ENCODE data around the gene CBL.

The CBL gene

DNA sequence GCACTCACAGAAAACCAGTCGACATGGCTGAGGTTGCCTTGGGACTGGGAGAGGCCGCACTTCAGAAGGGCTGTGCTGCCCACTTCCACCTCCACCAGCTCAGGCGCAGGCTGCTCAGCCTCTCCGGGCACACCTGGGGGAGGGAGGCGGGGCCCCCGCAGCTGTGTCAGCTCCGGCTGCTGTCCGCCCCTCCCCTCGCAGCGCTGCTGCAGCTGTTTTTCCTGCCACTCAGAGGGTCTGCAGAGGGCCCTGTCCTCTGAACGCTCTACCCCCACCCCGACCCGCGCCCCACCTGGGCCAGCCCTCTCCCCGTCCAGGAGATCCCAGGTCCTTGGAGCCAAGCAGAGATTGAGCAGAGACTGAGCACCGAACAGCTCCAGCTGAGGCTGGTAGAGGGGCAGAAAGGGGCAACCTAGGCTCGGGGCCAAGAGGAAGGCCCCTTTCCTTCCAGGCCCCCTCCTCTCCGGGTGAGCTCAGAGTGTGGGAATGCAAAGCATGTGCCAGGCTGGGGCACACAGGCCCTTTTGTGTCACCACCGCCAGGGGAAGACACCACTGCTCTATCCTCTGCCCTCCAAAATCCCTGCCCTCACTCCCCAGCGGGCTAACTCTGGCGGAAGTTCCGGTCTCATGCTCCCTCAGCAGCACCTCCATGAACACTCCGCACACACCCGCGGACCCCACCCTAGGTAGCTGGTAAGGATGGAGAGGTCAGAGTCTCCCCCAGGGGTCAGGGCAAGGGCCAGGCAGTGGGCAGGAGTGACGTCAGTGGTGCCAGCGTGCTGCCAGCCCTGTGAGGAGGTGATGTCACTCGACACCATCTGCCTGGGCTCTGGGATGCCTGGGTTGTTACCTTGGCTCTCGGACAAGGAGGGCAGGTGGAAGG is 109.2 kb downstream of the CBL start:
- peak; percentile 64 to 69 for DNase-seq

DNA sequence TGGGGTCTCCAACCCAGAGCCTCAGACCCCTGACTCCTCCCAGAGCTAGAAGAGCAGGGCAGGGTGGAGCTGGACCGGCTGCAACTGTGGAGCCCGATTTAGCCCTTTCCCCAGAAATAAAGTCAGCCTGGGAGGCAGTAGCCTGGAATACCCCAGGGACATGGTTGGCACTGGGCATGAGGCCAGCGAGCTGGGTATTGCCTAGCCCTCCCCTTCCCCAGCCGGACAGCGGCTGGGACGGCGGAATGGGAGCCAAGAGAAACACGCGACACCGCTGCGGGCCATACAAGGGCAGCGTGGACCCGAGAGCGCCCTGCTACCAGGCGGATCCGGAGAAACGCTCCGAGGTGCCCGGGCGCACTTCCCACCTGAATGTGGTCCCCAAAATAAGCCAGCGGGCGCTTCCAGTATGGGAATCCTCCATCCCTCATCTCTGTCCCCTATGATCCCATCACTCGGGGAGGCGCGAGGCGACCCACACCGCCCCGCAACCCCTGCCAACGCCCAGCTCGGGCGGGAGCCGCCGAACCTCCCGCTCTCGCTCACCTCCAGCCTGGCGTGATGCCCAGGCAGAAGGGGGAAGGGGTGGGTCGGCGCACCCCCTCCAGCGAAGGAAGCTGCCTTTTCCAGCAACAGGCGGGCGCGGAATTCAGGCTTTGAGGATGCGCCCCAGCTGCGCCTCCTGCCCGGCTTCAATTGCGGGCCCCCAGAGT is 110.0 kb downstream of the CBL start:
- DNase-seq, result no peak

DNA sequence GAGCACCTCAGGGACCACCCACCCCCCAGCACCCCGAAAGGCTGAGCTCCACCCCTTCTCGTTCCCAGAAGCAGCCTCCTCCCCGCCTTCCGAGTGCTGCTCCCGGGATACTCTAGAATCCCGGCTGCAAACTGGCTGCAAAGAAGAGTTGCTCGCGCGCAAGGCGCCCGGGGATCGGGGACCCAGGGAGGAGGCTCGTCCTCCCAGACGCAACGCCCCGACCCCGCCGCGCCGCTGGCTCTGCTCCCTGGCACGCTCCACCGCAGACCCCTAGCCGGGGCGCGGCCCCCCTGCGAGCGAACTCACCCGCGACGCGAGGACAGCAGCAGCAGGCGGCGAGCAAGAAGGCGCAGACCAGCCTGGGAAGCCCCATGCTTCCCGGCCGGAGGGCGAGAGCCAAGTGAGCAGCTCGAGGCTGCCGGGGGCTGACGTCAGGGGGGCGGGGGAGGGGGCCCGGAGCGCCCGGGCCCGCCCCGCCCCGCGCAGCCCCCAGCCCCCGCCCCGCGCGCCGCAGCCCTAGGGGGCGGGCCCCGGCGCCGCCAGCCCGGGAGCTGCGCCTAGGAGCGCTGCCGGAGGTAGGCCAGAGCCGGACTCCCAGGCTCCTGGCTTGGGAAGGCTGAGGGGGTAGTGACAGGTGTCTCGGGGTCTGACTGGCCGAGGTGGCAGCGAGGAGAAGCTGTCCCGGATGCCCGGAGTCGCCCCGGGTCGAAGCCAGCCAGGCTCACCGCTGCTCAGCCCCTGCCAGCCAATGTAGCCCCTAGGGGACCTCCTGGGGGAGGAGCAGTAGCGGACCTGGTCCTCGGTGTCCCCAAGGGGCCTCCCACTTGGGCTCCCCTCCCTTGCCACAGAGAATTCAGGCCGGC is 110.8 kb downstream of the CBL start, which contains the start of gene MCAM:
Gene MCAM, minus strand, starts transcription at position 402 of the 863 bp plus-strand sequence. Its CDS starts 29 bp downstream, at position 373.
- DNase-seq, result no peak

DNA sequence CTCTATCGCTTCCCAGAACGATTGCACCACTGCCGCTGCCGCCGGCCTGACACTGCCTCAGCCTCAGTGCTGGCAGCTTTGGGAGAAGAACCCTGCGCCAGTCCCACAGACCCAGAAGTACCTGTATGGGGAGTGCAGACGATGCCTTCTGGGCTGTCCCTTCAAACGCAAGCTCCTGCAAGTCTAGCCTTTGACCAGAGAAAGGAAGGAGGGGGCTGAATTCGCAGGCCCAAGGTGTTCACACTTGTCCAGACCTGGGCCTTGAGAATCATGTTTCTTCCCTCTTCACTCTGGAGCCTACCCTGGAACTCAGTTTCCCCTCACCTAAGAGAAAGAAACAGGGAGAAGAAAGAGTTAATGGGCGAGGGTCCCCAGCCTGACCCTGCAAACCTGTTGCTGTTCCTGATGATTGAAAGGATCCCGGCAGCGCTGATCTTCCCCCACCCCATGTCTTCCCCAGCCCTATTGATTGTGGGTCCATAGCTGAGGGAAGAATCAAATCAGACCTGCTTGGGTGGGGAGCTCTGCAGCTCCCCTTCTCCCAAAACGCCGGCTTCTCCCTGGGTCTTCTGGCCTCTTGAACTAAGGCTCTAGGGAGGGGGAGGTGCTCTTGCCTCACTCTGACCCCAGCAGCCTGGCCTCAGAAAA is 111.6 kb downstream of the CBL start:
- no peak for DNase-seq

DNA sequence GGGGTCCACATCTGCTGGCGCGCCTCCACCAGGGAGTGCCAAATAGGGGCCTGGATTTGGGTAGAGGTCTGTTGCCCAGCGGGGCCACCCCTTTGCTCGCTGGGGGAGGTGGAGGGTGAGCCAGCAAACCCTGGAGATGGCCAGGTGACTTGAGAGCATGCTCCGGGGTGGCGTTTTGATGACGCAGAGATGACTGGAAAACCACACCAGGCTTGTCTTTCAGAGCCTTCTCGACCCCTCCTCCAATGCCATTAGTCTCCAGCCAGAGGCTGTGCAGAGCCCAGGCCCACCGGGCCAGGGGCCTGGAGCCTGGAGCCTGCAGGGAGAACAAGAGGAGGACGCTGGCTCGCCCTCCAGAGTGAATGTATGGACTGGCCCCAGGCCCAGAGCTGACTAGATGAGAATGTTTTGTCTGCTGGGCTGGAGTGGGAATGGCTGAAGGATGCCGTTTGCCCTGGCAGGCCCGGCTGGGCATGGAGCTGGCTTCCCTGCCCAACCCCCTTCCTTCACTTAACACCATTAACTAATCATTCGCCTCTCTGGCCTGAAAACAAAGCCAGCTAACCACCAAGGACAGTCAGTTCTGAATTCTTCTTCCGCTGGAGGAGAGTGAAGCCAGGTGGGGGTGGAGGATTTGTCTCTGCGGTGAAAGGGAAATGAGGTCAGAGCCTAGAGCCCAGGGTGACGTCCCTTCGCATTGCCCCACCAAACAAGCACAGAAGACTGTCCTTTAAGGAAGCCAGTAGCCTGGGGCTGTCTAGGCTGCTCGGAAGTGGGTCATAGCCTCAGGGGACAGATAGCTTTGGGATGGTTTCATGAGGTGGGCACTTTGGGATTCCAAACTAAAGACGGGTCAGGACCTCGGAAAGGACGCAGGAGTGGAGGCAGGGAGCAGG is 112.3 kb downstream of the CBL start:
- no peak for DNase-seq

DNA sequence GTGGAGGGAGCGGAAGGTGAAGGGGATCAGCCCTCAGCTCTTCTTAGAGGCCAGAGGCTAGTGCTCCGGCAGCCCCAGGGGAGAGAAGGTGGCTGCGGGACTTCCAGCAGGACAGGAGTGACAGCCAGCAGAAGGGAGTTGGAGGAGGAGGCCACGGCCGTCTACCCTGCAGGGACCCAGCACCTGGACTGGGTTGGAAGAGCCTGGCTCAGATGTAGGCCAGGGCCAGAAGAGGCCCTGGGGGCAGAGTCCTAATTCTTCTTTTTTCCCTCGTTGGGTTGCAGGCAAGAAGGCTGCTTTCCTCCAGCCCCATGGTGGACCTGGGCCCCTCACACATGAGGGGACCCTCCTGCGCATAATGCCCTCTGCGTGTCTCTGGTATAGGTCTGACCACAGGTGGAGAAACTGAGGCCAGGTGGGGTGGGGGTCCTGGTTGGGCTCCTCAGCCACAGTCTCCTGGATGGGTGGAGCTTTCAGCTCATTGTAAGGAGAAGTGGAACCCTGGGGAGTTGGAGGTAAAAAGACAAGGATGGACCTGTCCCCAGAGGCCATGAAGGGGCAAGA is 113.1 kb downstream of the CBL start:
- no peak for DNase-seq

DNA sequence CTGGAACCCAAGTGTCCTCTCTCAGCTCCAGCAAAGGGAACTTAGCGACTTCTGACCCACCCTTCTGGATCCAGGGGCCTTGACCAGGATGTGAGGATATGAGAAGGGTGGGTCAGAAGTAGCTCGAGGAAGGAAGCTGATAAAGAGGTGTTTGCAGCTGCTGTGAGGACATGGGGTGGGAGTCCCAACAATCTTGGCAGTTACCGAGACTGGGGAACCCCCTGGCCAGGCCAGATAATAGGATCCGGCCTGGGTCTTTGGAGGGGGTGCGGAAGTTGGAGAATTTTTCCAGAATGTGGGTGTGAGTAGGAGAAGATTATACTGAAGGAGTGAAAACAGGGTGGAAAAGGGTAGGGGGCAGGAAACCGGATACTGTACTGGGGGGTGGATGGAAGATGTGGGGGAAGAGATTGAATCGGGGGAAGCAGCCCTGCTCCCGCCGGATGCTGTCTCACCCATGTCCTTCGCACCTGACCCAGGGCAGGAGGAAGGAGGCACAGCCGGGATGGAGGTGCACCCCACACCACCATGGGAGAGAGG is 113.6 kb downstream of the CBL start:
- DNase-seq, result no peak

DNA sequence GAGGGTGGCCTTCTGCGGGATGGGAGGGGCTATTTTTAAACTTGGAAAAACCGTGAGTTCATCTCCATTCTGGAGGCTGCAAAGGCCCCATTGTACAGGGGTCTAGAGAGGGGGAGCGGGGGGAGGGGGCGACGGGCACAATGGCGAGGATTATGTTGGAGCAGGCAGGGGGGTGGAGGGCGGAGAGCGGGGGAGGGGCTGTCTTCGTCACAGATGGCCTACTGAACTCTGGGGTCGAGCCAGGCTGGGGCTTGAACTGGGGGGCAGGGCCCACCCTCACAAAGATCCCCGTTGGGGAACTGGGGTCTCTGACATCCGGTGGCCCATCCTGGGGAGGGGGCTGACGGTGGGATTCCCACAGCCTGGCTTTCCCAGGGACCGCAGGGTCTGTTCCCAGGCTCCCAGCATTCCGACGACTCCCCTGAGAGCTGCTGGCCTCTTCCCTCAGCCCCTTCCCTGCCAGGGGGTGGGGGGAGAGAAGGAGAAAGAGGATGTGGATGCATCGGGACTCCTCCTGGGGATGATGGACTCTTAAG is 114.2 kb downstream of the CBL start:
- DNase-seq, result no peak

DNA sequence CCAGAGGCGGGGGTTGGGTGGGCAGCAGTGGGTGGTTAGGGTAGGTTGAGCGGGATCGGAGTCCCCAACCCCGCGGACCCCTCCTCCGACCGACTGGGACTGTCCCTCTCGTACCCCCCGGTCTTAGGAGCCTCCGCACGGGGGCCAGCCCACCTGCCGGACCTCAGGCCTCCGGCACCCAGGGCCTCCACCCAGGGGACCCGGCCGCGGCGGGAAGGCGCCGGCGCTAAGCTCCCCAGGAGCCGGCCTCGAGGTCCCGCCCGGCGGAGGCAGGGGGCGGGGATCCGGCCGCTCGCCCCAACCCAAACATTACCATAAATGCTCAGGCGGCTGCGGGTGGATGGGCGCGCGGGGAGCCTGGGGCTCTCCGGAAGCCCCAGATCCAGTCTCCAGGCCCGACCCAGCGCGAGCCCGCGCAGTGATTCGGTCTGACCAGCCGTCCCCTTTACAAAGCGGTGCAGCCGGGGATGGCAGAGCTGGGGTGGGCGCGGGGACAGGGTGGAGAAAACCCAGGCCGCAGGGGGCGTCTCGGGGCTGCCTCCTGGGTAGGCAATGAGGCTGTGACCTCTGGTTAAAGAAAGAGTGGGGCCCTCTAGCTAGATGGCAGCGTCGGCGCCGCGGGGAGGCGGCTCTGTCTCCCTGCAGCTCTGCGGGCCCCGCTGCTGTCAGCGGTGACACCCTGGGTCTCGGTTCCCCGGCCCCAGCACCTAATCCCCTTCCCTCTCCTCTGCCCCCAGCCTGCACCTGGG is 114.8 kb downstream of the CBL start:
- peak; percentile 79 to 82 for DNase-seq

DNA sequence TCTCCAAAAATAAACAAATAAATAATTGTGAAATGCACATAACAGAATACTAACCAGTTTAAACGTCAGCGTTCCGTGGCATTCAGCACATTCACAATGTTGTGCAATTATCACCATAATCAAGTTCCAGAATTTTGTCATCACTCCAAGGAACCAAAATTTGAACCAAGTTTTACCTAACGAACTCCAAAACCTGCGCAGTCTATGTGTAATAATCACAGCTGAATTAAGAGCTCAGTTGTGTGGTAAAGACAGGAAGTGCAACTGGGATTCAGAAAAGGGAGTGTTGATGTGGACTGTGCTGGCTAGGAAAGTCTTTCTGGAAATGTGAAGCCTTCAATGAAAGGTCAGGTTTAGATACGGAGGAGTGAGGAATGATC is 116.2 kb downstream of the CBL start:
- no peak for DNase-seq

DNA sequence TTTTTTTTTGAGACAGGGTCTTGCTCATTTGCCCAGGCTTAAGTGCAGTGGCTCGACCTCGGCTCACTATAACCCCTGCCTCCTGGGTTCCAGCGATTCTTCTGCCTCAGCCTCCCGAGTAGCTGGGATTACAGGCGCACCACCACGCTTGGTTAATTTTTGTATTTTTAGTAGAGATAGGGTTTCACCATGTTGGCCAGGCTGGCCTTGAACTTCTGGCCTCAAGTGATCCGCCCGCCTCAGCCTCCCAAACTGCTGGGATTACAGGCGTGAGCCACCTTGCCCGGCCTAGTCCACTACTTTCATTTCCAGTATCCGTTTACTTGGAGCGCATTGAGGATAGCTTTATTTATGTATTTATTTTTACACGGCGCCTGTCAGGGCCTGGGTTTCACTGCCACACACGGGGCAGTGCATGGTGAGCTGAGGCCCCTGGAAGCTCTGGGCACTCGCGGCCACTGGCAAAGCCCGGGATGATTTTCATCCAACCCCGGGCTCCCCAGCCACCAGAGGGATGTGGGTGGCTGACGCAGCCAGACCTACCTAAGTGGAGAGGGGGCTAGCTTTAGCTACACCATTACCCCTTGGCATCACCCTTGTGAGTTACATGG is 116.9 kb downstream of the CBL start:
- no peak for DNase-seq

DNA sequence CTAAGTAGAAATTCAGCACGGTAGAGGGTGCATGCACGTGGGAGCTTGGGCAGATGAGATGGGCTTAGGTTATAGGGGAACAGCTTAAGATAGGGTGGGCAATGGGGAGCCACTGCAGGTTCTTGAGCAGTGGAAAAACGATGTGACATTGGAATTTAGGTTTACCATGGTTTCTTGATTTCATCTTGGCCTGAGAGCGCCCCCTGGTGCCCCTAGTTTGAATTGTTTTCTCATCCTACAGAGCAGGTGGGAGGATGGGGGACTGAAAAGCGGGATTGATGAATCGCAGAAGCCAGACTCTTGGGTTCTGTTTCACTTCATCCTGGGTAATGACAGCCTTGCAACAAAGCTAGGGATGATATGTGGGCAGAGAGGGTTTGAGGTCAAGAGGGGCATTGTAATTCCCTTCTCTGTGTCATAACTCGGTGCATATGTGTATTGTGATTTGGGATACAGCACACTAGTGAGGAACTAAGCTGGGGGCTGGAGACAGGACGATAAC is 117.4 kb downstream of the CBL start:
- peak; percentile 90 to 96 for DNase-seq

DNA sequence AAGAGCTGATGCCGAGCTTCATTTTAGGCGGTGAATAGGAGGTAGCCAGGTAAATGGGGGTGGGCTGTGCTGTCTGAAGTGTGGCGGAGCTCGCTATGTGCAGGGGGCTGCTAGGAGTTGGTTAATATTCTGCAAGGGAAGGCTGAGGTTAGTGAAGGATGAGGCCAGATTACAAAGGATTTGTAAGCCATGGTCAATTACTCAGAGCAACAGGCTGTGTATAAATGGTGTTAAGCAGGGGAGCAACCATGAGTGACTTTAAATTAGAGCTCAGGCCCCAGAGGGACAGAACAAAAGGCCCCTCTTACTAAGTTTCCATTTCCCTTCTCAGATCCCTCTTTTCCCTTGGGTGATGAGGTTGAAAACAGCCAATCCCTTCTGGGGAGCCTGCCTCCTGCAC is 118.0 kb downstream of the CBL start:
- DNase-seq, result no peak

DNA sequence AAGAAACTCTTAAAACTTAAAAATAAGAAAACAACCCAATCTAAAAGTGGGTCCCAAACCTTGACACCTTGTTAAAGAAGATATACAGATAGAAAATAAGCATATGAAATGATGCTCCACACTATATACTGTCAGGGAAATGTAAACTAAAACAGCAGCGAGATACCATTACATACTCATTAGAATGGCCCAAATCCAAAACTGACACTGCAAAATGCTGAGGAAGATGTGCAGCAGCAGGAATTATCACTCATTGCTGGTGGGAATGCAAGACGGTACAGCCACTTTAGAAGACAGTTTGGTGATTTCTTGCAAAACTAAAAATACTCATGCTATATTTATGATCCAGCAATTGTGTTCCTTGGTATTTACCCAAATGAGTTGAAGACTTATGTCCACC is 123.2 kb downstream of the CBL start:
- no peak for DNase-seq

DNA sequence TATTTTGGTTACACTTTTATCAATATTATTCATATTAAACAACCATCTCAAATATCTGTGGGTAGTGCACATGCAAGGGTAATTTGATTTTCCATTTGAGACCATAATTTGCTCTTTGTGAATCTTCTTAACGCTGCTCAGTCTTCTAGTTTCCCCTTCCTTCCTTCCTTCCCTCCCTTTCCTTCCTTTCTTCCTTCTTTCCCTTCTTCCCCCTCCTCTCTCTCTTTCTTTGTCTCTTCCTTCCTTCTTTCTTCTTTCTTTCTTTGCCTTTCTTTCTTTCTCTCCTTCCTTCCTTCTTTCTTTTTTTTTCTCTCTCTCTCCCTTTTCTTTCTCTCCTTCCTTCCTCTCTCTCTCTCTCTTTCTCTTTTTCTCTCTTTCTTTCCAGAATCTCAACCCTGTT is 124.1 kb downstream of the CBL start:
- DNase-seq, result no peak

DNA sequence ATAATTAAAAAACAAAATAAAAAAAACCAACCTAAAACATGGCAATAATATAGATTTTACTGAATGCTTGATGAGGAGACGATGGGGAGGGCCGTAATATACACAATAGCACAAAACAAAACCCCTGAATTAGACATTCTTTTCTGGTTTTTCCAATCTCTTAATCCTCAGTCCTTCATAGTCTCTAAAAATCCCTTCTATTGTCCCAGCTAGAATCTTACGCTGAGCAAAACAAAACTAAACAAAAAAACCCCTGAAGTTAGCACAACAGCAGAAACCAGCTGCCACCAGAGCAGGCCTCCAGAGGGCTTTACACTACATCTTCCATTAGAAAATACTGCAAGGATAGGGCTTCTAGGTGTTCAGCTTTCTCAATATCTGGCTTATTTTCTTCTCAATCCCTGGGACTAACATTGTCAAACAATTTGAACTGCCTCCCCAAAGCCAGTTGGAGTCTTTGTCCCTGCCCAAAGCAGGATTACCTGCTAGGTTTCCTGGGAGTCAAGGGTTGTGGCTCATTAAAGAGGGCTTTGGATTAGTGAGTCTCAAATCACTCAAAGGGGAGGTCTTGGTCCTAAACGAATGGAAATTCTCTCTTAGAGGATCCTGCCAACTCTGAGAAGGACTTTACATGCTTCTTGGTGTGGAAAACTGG is 126.1 kb downstream of the CBL start:
- no peak for DNase-seq

DNA sequence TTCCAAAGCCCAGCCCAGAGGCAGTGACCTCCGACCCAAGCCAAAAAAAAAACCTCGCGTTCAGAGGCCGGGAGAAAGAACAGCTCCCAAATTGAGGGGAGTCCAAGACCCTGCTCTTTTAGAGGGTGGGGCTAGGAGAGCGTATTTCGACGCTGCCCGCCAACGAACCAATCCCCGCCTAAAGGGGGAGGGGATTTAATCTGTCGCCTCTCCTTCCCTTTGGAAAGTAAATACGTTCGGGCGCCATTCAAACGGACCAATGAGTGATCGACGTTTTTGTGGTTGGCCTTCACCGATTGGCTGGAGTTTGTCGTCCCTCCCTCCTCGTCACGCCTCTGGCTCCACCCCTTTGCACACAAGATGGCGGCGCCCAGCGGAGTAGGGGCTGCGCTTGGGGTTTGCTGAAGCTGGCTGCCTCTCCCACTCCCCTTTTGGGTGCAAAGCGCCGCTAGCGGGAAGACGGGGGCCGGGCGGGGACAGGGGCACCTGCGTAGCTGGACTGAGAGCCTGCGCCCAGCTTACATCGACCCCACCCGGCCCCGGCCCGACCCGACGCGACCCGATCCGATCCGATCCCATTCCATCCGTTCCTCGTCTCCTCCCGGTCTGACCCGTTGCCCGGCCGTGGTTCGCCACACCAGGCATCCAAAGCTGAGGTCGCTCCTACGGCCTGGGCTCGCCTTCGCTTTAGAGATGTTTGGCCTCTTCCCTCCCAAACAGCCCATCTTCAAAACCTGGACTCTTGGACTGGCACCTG is 128.2 kb downstream of the CBL start, which contains the start of gene RNF26:
Gene RNF26, plus strand, starts transcription at position 354 of the 757 bp plus-strand sequence. CDS start 596 bp downstream, outside the sequence.
- peak; percentile 94 to 95 for DNase-seq
